ENCODE measurements around the gene FUBP3.

DNA sequence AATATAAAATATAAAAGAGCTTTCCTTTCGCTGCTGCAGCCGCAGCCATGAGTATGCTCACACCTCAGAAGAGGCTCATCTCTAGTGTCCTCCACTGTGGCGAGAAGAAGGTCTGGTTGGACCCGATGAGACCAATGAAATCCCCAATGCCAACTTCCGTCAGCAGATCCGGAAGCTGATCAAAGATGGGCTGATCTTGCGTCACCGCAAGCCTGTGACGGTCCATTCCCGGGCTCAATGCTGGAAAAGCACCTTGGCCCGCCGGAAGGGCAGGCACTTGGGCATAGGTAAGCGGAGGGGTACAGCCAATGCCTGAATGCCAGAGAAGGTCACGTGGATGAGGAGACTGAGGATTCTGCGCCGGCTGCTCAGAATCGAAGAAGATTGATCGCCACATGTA lies 72.4 kb downstream of the FUBP3 start:
- TF ChIP-seq, protein P1, sequence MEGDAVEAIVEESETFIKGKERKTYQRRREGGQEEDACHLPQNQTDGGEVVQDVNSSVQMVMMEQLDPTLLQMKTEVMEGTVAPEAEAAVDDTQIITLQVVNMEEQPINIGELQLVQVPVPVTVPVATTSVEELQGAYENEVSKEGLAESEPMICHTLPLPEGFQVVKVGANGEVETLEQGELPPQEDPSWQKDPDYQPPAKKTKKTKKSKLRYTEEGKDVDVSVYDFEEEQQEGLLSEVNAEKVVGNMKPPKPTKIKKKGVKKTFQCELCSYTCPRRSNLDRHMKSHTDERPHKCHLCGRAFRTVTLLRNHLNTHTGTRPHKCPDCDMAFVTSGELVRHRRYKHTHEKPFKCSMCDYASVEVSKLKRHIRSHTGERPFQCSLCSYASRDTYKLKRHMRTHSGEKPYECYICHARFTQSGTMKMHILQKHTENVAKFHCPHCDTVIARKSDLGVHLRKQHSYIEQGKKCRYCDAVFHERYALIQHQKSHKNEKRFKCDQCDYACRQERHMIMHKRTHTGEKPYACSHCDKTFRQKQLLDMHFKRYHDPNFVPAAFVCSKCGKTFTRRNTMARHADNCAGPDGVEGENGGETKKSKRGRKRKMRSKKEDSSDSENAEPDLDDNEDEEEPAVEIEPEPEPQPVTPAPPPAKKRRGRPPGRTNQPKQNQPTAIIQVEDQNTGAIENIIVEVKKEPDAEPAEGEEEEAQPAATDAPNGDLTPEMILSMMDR (IDR thresholded peaks at IDR 0.05; ENCODE audit: low read length) = no peak
- TF ChIP-seq EZH2 (optimal IDR thresholded peaks at IDR 0.05; ENCODE audit: low read depth, low read length) (no peak), EZH2phosphoT487 (IDR thresholded peaks at IDR 0.05; ENCODE audit: low read length) (no peak)

Data from MM.1S (cell line).